Stimulated activated CD4-positive, alpha-beta T cell treated with anti-CD3 and anti-CD28 coated beads, Interleukin-4, amount 100 ng/mL, for 48 hours (primary cell): ENCODE measurements around the gene NHLRC2.
A peak's percentile ranks its signal among the peaks of the same experiment; 100 is the strongest.
"Not testable (repeated sequence)": the region's sequence is repeated elsewhere in the genome, so short reads cannot be mapped to it uniquely, and the experiment has no call there.

ENCODE experiments used
- DNase-seq, 2 donors: peaks; one replicate each; pipeline ENCODE4 v3.0.0-alpha.2; 2020; ENCODE audit warnings: low read depth in 2 of 2

The NHLRC2 gene

GRCh38 chr10:113943196-113943595 lies 88.7 kb downstream of the NHLRC2 start:
- DNase-seq: not testable (repeated sequence)

DNA sequence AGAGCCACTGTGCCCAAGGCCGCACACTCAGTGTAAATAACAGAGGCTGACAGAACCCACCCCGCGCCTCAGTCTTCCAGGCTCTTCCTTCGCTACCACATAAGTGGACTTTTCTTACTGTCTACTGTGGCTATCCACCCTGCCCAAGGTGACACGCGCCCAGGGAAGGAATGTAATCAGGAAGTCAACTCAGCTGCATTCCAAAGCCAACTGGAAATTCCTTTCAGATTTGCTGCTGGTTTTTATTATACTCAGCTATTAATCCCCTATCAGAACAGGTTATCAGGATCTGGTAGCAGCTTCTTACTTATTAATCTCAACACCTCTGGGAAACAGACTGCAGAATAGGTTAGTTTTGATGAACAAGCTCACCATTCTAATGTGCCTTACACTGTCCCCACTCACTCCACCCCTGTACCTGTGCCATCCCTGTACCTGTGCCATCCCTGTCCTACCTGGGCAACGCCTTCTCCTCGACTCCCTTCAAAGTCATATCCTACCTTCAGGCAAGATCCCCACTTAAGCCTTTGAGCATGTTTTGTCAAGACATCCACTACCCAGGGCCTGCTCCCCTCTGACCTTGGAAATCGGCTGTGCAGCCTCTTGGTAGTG lies 90.7 kb downstream of the NHLRC2 start:
- no peak for DNase-seq

GRCh38 chr10:113945687-113946085 lies 91.2 kb downstream of the NHLRC2 start:
- DNase-seq: no peak

DNA sequence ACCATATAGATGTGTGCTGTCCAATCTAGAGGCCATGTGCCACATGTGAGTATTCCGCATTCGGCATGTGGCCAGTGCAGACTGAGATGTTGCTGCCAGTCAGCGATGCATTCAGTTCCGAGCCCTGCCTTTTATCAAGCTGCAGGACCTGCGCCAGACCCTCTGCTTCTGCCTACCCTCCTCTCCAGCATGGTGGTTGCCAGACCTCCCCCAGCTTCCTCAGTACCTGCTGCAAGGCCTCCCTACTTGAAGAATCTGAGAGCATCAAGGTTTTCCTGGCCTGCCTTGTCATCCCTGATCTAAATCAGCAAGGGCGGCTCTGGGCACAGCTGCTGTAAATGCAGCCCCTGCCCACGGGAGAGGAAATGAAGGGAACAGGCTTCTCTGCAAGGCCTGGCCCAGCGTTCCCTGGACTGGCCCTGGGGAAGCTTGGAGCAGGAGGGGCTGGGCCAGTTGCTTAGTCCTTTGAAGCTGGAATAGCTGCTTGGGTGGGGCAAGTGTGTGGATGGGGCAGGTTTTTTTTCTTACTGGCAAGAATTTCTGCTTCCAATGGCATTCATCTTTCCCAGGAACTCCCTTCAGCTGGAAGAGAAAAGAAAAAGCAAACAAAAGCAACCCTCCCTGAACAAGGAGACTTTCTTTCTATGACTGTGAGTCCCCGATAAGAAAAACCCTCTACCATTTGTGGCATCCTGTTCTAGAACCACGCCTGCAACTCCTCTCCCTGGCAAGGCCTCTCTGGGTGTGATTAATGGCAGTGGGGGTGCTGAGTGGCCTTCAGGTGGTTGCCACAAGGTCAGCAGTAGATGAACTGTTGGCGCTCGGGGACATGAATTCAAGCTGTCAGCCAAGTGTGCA lies 93.0 kb downstream of the NHLRC2 start:
- DNase-seq: no peak

DNA sequence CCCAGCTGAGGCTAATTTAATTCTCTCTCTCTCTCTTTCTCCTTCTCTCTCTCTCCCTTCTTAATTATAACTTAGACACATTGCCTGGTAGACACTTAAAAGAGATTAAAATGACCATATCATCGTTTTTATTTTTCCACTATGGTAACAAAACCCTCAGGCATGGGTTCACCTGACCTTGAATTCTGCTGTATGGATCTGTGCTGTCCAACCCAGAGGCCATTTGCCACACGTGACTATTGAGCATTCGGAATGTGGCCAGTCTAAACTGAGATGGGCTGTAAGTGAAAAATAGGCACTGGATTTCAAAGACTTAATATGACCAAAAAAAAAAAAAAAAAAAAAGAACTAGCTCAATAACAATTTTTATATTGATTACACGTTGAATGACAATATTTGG lies 93.6 kb downstream of the NHLRC2 start:
- no peak for DNase-seq

GRCh38 chr10:113950268-113950667 lies 95.8 kb downstream of the NHLRC2 start:
- no peak for DNase-seq

GRCh38 chr10:113953505-113954272 lies 99.2 kb downstream of the NHLRC2 start:
- DNase-seq: no peak

DNA sequence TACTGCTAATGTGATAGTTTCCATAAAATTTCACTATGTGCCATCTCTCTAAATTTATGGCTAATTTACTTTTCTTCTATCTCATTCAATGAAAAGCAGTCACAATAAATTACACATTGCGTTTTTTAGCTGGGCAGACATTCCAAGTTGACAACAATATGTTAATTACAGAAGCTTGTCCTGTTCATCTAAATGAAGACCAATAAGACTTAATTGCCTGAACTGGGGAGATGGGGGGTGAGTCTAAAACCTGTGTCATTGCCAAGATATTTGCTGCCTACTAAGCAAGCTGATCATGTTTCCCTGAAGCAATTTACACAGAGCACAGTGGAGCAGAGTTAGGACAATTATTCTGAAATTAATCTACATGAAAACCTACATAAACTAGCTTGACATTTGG lies 99.9 kb downstream of the NHLRC2 start:
- DNase-seq: no peak

DNA sequence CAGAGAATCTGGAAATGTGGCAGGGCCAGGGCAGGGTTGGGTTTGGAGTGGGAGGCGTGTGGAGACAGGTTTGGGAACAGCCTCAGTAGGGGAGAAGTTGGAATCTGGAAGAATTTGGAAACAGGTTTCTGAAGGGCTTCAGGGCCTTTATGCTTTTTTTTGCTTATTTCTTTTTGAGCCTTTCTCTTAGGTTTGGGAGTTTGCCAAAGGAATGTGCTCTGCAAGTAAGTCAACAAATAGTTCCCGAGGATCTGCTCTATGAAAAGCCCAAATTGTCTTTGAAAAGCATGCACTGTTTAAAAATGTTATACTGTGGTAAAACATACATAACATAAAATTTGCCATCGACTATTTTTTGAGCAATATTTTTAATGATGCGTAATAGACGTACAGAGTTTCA lies 102.6 kb downstream of the NHLRC2 start:
- no peak for DNase-seq

DNA sequence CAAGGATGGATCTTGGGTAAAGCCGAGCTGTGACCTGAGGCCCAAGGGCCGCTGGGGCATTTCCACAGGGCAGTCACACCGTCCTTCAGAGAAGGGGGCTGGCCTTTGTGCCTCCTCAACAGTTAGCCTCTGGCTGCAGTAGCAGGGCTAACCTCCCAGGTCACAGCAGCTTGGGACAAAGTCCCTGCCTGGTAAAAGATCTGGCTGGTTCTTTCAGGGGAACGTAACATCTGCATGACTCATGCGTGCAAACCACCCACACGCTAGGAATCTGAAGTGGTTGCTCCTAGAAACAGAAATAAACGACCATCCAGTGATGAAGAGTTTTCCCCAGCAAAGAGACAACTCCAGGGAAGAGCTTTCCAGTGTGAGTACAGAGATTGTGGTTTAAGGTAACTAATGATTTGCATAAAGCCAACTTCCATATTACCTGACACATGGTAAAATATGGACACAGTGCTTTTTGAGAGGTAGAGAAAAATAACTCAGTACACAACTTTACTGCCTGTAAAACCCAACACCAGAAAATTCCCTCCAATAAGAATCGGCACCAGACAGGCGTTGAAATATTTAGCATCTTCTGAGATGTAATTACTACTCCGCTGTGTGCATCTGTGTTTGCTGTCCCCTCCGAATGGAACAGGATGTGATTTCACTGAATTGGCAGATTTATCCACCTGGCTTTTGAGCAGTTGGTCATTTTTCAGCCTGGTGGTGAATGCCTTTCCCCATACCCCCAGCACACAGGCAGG lies 104.3 kb downstream of the NHLRC2 start:
- no peak for DNase-seq

DNA sequence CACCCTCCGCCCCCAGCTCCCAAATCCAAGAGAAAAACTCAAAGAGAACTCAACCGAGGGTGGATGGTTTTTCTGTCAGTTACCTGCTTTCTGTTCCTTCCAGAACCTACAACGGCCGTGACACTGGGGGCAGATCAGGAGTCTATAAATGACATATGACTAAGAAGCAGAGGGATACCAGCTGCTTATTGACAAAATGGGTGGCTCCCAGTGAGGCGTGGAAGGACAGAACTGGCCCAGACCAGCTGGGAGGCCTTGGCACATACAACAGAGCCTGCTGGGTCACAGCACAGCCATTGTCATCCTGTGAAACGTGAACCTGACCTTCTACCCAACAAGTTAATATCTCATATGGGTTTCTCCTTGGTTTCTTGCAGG lies 104.9 kb downstream of the NHLRC2 start:
- no peak for DNase-seq

- peak in 1 of 2 donors; percentile 4 for DNase-seq
Observed at GRCh38 chr10:113960617-113961181, 106.2 kb downstream of the NHLRC2 start.

DNA sequence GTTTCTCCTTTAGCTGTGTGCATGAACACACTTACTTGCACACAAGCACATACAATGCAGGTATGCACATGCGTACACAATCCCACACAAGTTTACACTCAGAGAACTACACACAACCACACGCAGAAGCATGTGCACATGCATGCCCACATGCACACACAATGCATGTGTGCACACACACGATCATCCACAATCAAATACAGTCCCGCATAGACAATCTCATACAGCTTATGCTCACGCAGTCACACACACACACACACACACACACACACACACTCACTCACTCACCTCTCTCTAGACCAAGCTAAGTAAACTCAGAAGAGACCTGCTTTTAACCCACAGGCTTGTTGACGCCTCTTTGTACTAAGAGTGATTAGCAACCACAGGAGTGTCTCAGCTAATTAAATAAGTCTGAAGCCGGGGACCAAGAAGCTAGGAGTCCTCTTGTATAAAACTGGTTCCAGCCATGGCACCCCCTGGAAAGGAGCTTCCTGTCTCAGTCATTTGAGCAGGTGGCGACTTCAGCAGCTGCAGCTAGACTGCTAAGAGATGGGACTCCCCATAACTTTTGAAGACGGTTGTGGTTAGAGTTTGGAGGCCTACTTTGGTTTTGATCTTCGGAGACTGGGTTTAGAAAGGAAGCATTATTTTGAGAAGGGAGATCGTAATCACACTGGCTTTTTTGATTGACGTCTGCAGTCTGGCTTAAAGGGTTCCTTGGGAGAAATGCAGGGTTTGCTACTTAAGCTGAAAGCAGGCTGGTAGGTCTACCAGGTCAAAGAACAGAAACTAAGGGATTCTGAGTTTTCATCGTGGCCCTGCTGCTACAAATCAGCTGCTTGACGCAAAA lies 106.9 kb downstream of the NHLRC2 start:
- DNase-seq: peak in 1 of 2 donors; percentile 28

DNA sequence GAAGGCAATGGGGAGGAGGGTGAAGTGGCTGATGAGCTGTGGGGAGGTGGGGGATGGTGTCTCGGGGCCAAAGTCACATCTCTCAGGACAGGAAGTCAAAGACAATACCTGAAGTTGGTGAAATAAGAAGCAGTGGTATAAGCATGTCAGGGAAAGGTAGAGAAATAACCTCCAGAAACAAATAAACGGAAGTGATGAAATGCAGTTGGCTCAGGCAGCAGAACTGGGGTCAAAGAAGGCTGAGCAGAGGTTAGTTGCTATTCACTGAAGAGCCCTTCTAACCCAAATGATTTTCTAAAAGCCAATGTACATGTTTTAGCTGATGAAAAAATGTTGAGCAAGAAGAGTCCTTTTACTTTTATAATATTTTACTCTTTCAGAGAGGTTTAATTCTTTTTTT lies 110.6 kb downstream of the NHLRC2 start:
- no peak for DNase-seq

- DNase-seq: no peak
Observed at GRCh38 chr10:113965683-113966082, 111.2 kb downstream of the NHLRC2 start.
